HG02571 (cell line): ENCODE data around the gene ICAM3.

Experiments
- ATAC-seq: cut with Tn5 transposase; IDR thresholded peaks from one replicate; pipeline ENCODE4 v1.9.1; 2021; ENCODE audit warnings: mild to moderate bottlenecking, moderate library complexity; ENCODE audit not compliant: unreplicated experiment

Gene ICAM3

GRCh38 chr19:10320602-10321416 lies 18.6 kb downstream of the ICAM3 start:
- no peak for ATAC-seq

- ATAC-seq: no peak
Measured at GRCh38 chr19:10318807-10319682, 20.4 kb downstream of the ICAM3 start.

GRCh38 chr19:10317857-10318462 lies 21.5 kb downstream of the ICAM3 start:
- no peak for ATAC-seq

DNA sequence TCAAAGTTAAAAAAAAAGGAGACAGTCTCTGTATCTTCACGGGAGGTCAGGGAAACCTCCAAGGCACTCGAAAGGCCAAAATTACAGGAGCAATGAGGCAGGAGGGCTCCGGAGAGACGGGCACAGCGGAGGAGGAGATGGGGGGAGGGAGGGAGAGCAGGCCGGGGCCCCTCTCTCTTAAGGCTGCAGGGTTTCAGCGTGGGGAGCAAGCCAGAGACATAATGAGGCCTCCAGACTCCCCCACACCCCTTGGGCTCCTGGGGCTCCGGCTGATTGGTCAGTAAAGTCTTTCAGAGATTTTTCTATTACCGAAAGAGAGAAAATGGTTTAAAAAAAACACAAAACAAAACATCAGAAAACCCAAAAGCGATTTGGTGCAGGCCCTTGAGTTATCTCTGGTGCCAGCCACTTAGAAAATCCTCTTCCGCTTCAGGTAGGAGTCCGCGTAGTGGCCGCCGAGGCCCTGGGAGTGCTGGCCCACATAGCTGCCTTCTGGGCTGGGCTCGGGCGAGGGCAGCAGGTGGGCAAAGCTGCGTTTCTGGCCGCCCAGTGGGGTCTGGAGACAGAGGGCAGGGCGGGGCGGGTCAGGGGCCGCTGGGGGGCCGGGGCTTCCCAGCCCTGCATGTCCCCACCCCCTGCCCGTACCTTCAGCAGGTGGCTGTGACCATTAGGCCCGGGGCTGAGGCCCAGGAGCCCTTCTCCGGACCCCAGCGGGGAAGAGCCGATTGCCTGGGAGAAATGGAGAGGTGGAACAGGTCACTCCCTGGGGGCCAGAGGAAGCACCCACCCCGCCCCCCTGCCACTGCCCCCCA lies 22.2 kb downstream of the ICAM3 start:
- no peak for ATAC-seq

- ATAC-seq: no peak
Measured at GRCh38 chr19:10316229-10317044, 23.0 kb downstream of the ICAM3 start.

GRCh38 chr19:10315335-10316214 lies 23.8 kb downstream of the ICAM3 start, which contains the start of gene FDX2:
Gene FDX2, minus strand, starts transcription at chr19:10316015. Its CDS starts 19 bp downstream, at chr19:10315996.
- ATAC-seq: no peak

DNA sequence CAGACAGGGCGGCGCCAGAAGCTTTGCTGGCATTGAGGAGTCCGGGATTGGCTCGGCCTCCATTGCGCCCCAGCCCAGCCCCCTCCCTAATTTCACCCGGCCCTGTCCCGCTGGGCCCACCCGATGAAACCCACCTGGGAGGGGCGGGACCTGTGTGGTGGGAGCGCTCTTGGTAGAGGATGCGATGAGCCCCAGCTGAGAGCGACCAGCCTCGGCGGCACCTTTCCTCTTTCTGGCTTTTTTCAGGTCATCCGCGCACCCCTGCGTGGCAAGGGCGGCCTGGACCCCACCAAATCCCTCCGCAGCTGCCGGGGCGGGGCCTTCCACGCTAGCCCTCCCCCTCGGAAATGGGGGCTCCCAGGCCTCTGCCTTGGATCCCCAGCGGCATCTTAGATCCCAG lies 30.0 kb downstream of the ICAM3 start, which contains the start of gene ZGLP1:
Gene ZGLP1 (minus strand): TSS at position 393 of the 400 bp plus-strand sequence.
- no peak for ATAC-seq

GRCh38 chr19:10306327-10306726 lies 33.1 kb downstream of the ICAM3 start:
- no peak for ATAC-seq

- ATAC-seq: no peak
Measured at GRCh38 chr19:10305139-10305806, 34.2 kb downstream of the ICAM3 start.

GRCh38 chr19:10299545-10300458 lies 39.6 kb downstream of the ICAM3 start:
- ATAC-seq: no peak

GRCh38 chr19:10295847-10296591 lies 43.4 kb downstream of the ICAM3 start:
- ATAC-seq: no peak

DNA sequence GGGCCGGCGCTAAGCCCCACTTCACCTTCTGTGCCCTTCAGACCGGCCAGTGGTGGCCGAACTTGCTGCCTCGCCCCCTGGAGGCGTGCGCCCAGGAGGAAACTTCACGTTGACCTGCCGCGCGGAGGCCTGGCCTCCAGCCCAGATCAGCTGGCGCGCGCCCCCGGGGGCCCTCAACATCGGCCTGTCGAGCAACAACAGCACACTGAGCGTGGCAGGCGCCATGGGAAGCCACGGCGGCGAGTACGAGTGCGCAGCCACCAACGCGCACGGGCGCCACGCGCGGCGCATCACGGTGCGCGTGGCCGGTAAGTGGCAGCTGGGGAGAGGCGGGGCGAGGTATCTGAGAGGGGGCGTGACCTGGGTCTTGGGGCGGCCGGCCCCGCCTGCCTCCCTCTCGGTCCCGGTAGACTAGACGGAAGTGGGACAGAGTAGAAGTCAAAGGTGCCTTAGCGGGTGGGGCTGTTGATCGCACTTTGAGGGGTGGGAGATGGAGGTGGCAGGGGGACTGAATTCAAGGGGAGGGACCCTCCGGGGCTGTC lies 44.0 kb downstream of the ICAM3 start:
- peak; percentile 41 for ATAC-seq

DNA sequence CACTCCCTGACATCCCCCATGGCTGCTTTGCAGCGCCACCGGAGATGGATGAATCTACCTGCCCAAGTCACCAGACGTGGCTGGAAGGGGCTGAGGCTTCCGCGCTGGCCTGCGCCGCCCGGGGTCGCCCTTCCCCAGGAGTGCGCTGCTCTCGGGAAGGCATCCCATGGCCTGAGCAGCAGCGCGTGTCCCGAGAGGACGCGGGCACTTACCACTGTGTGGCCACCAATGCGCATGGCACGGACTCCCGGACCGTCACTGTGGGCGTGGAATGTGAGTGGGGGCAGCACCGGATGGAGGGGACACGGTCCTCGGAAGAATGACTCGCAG lies 45.1 kb downstream of the ICAM3 start:
- no peak for ATAC-seq

DNA sequence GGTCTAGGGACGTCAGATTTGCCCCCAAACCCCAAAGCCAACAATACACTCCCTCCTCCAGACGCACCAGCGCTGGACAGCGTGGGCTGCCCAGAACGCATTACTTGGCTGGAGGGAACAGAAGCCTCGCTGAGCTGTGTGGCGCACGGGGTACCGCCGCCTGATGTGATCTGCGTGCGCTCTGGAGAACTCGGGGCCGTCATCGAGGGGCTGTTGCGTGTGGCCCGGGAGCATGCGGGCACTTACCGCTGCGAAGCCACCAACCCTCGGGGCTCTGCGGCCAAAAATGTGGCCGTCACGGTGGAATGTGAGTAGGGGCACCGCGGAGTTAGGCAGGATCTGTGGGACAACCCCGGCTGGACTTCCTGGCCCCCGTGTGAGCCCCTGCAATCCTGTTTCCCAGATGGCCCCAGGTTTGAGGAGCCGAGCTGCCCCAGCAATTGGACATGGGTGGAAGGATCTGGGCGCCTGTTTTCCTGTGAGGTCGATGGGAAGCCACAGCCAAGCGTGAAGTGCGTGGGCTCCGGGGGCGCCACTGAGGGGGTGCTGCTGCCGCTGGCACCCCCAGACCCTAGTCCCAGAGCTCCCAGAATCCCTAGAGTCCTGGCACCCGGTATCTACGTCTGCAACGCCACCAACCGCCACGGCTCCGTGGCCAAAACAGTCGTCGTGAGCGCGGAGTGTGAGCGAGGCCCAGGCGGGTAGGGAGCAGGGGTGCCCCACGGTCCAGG lies 45.6 kb downstream of the ICAM3 start:
- ATAC-seq: no peak

GRCh38 chr19:10292789-10293636 lies 46.4 kb downstream of the ICAM3 start:
- no peak for ATAC-seq
